Epithelial cell of proximal tubule (primary cell): ENCODE measurements around the gene TENT4B. TPM values are rescaled to one million over a fixed set of nuclear protein-coding genes. Genes with fewer than 3 reads are reported as not detected.
A peak's percentile ranks its signal among the peaks of the same experiment; 100 is the strongest.
"Not testable (repeated sequence)": the region's sequence is repeated elsewhere in the genome, so short reads cannot be mapped to it uniquely, and the experiment has no call there.

Experiments
- DNase-seq: peaks from one replicate; pipeline ENCODE4 v3.0.0-alpha.2; 2011; ENCODE audit warnings: low read depth
- H3K4me3 ChIP-seq: 2 replicates; pipeline ENCODE4 v1.5.1; 2011; ENCODE audit warnings: low read depth, mild to moderate bottlenecking, low read length
- CTCF ChIP-seq: conservative IDR thresholded peaks from 2 replicates; pipeline ENCODE4 v1.5.1; 2012; ENCODE audit warnings: low read depth, mild to moderate bottlenecking, low read length
- total RNA-seq: library from RNA; depleted of rRNA; stranded (reverse); fragments of >200 nt; gene quantifications from 2 replicates; pipeline ENCODE4 v1.2.3, GENCODE V29; 2015

Gene TENT4B
- total RNA-seq, 1 donor from 2014 or later: 9.4 TPM

GRCh38 chr16:50123417-50123816 lies 29.7 kb upstream of the TENT4B start:
- H3K4me3 ChIP-seq: no peak overlapping the region
- no peak for DNase-seq
- no peak for TF ChIP-seq CTCF

- no peak for TF ChIP-seq CTCF
- no peak for DNase-seq
Observed at GRCh38 chr16:50124769-50125168, 28.3 kb upstream of the TENT4B start.

GRCh38 chr16:50126183-50126582 lies 26.9 kb upstream of the TENT4B start:
- no peak overlapping the region for H3K4me3 ChIP-seq
- no peak for TF ChIP-seq CTCF
- no peak for DNase-seq

More at GRCh38 chr16:50124769-50125168, 28.3 kb upstream of the TENT4B start:
- H3K4me3 ChIP-seq: no peak overlapping the region

- not testable (repeated sequence) for DNase-seq
Observed at GRCh38 chr16:50132571-50132970, 20.5 kb upstream of the TENT4B start.

GRCh38 chr16:50133214-50133613 lies 19.9 kb upstream of the TENT4B start:
- no peak for TF ChIP-seq CTCF
- DNase-seq: no peak
- no peak overlapping the region for H3K4me3 ChIP-seq

More at GRCh38 chr16:50132571-50132970, 20.5 kb upstream of the TENT4B start:
- not testable (repeated sequence) for H3K4me3 ChIP-seq

- TF ChIP-seq CTCF: peak; percentile 45
- no peak overlapping the region for H3K4me3 ChIP-seq
- no peak for DNase-seq
Observed at GRCh38 chr16:50136399-50136798, 16.7 kb upstream of the TENT4B start.

- H3K4me3 ChIP-seq: no peak overlapping the region
- TF ChIP-seq CTCF: no peak
- no peak for DNase-seq
Observed at GRCh38 chr16:50137268-50137667, 15.8 kb upstream of the TENT4B start.

- DNase-seq: no peak
- no peak overlapping the region for H3K4me3 ChIP-seq
- TF ChIP-seq CTCF: no peak
Observed at GRCh38 chr16:50139580-50139979, 13.5 kb upstream of the TENT4B start.
